Trophoblast cell (in vitro differentiated cells and primary cell): Measurements from ENCODE around the gene PTGFRN.

ENCODE experiments used
- DNase-seq, 2 donors: peaks; one replicate each; pipeline ENCODE4 v3.0.0-alpha.2; 2016
- H2AFZ ChIP-seq: 2 replicates; pipeline ENCODE4 v1.6.1; 2013; ENCODE audit warnings: low read length, moderate library complexity, mild to moderate bottlenecking; ENCODE audit not compliant: insufficient read depth, poor library complexity
- H2AK5ac ChIP-seq: 2 replicates; pipeline ENCODE4 v1.6.1; 2013; ENCODE audit warnings: mild to moderate bottlenecking, low read length
- H2BK120ac ChIP-seq: 2 replicates; pipeline ENCODE4 v1.6.1; 2013; ENCODE audit warnings: low read length, mild to moderate bottlenecking, moderate library complexity; ENCODE audit not compliant: insufficient read depth, poor library complexity
- H2BK12ac ChIP-seq: 2 replicates; pipeline ENCODE4 v1.6.1; 2013; ENCODE audit warnings: mild to moderate bottlenecking, low read length, moderate library complexity
- H2BK5ac ChIP-seq: 2 replicates; pipeline ENCODE4 v1.6.1; 2013; ENCODE audit warnings: low read length, low read depth, moderate library complexity, mild to moderate bottlenecking; ENCODE audit not compliant: poor library complexity
- H3K14ac ChIP-seq: 2 replicates; pipeline ENCODE4 v1.6.1; 2013; ENCODE audit warnings: mild to moderate bottlenecking, low read length
- H3K18ac ChIP-seq: 2 replicates; pipeline ENCODE4 v1.6.1; 2013; ENCODE audit warnings: mild to moderate bottlenecking, low read length
- H3K23ac ChIP-seq: 2 replicates; pipeline ENCODE4 v1.6.1; 2013; ENCODE audit warnings: low read length
- H3K27ac ChIP-seq: 2 replicates; pipeline ENCODE4 v1.5.1; 2013; ENCODE audit warnings: low read depth, mild to moderate bottlenecking, inconsistent platforms, low read length, moderate library complexity
- H3K27me3 ChIP-seq: 2 replicates; pipeline ENCODE4 v1.6.1; 2013; ENCODE audit warnings: inconsistent platforms, mild to moderate bottlenecking, low read length, moderate library complexity; ENCODE audit not compliant: insufficient read depth
- H3K36me3 ChIP-seq, 2 experiments: 1 replicate in 1 of 2; 2 replicates in 1 of 2; pipeline ENCODE4 v1.6.1; 2013; ENCODE audit warnings: low read length in 2 of 2, mild to moderate bottlenecking in 2 of 2, moderate library complexity in 1 of 2; ENCODE audit not compliant: insufficient read depth in 2 of 2, control insufficient read depth in 1 of 2
- H3K4ac ChIP-seq: 2 replicates; pipeline ENCODE4 v1.6.1; 2013; ENCODE audit warnings: low read depth, mild to moderate bottlenecking, low read length, moderate library complexity
- H3K4me1 ChIP-seq, 2 experiments: 1 replicate in 1 of 2; 2 replicates in 1 of 2; pipeline ENCODE4 v1.6.1; 2013; ENCODE audit warnings: low read length in 2 of 2, mild to moderate bottlenecking in 2 of 2, moderate library complexity in 1 of 2; ENCODE audit not compliant: insufficient read depth in 2 of 2, control insufficient read depth in 1 of 2
- H3K4me2 ChIP-seq: 2 replicates; pipeline ENCODE4 v1.6.1; 2013; ENCODE audit warnings: inconsistent platforms, mild to moderate bottlenecking, low read length, moderate library complexity
- H3K4me3 ChIP-seq: 2 replicates; pipeline ENCODE4 v1.5.1; 2013; ENCODE audit warnings: mild to moderate bottlenecking, low read depth, low read length, inconsistent platforms
- H3K79me1 ChIP-seq: one replicate; pipeline ENCODE4 v1.6.1; 2013; ENCODE audit warnings: low read length
- H3K79me2 ChIP-seq: 2 replicates; pipeline ENCODE4 v1.6.1; 2013; ENCODE audit warnings: low read length, mild to moderate bottlenecking; ENCODE audit not compliant: control insufficient read depth, insufficient read depth, poor library complexity
- H3K9ac ChIP-seq: 2 replicates; pipeline ENCODE4 v1.6.1; 2013; ENCODE audit warnings: mild to moderate bottlenecking, low read length
- H3K9me3 ChIP-seq: 2 replicates; pipeline ENCODE4 v1.6.1; 2013; ENCODE audit warnings: low read depth, mild to moderate bottlenecking, control low read depth, inconsistent platforms, low read length; ENCODE audit not compliant: insufficient read depth
- H4K12ac ChIP-seq: 2 replicates; pipeline ENCODE4 v1.6.1; 2013; ENCODE audit warnings: low read depth, mild to moderate bottlenecking, low read length, moderate library complexity
- H4K8ac ChIP-seq: 2 replicates; pipeline ENCODE4 v1.6.1; 2013; ENCODE audit warnings: low read depth, mild to moderate bottlenecking, low read length, moderate library complexity
- H4K91ac ChIP-seq: one replicate; pipeline ENCODE4 v1.6.1; 2013; ENCODE audit warnings: low read depth, mild to moderate bottlenecking, low read length, moderate library complexity
- WGBS: extraction: QIAGEN DNeasy Blood & Tissue Kit; methylation state at CpG from one replicate; pipeline ENCODE4 v1.1.7; 2013; ENCODE audit warnings: missing lambda C conversion rate; ENCODE audit not compliant: insufficient read length, insufficient coverage; ENCODE audit errors: extremely low coverage; 5-methylcytosine and 5-hydroxymethylcytosine counted together

Gene PTGFRN

GRCh38 chr1:116999596-116999995, 89.9 kb downstream of the PTGFRN start:
- H3K27ac ChIP-seq: no peak overlapping the region
- peaks cover 0 to 6% of the 10 kb centered on the region in 2 experiments for H3K4me1 ChIP-seq
- no CpG with 5 or more reads among the region's 3 CpGs for WGBS
- no peaks in the 10 kb centered on the region for H3K79me2 ChIP-seq
- peaks cover 1% of the 10 kb centered on the region for H3K9me3 ChIP-seq
- H2BK120ac ChIP-seq: no peak overlapping the region
- no peak overlapping the region for H2AK5ac ChIP-seq
- no peaks in the 10 kb centered on the region for H3K27me3 ChIP-seq
- no peak overlapping the region for H4K91ac ChIP-seq
- no peak overlapping the region for H3K4me2 ChIP-seq
- no peak overlapping the region for H3K23ac ChIP-seq
- no peaks in the 10 kb centered on the region for H3K79me1 ChIP-seq
- H4K12ac ChIP-seq: no peak overlapping the region
- H3K4ac ChIP-seq: no peak overlapping the region
- H3K36me3 ChIP-seq: peaks cover 0 to 2% of the 10 kb centered on the region in 2 experiments
- no peak overlapping the region for H2AFZ ChIP-seq
- H2BK12ac ChIP-seq: no peak overlapping the region
- DNase-seq: no peak
- H3K4me3 ChIP-seq: no peak overlapping the region
- H4K8ac ChIP-seq: no peak overlapping the region
- no peak overlapping the region for H3K14ac ChIP-seq
- no peak overlapping the region for H3K18ac ChIP-seq
- H2BK5ac ChIP-seq: no peak overlapping the region
- H3K9ac ChIP-seq: no peak overlapping the region

- H2BK12ac ChIP-seq: no peak overlapping the region
- H3K18ac ChIP-seq: no peak overlapping the region
- H3K14ac ChIP-seq: no peak overlapping the region
- no peak overlapping the region for H2BK120ac ChIP-seq
- WGBS: no CpG with 5 or more reads among the region's 2 CpGs
- H3K36me3 ChIP-seq: peaks cover 0 to 2% of the 10 kb centered on the region in 2 experiments
- H3K4me3 ChIP-seq: no peak overlapping the region
- H3K27me3 ChIP-seq: no peaks in the 10 kb centered on the region
- no peak overlapping the region for H3K4me2 ChIP-seq
- no peak overlapping the region for H3K4ac ChIP-seq
- H3K27ac ChIP-seq: no peak overlapping the region
- no peak for DNase-seq
- no peak overlapping the region for H4K91ac ChIP-seq
- H3K9me3 ChIP-seq: peaks cover 1% of the 10 kb centered on the region
- H3K9ac ChIP-seq: no peak overlapping the region
- no peaks in the 10 kb centered on the region for H3K79me1 ChIP-seq
- H2BK5ac ChIP-seq: no peak overlapping the region
- H2AFZ ChIP-seq: no peak overlapping the region
- H4K12ac ChIP-seq: no peak overlapping the region
- no peaks in the 10 kb centered on the region for H3K79me2 ChIP-seq
- H2AK5ac ChIP-seq: no peak overlapping the region
- H4K8ac ChIP-seq: no peak overlapping the region
- peaks cover 0 to 6% of the 10 kb centered on the region in 2 experiments for H3K4me1 ChIP-seq
- H3K23ac ChIP-seq: no peak overlapping the region
These were observed 90.4 kb downstream of the PTGFRN start for GRCh38 chr1:117000142-117000541.

- peaks cover 0 to under 1% of the 10 kb centered on the region in 2 experiments for H3K36me3 ChIP-seq
- no peak within 1 kb of the TSS for H3K23ac ChIP-seq
- H4K91ac ChIP-seq: no peak within 1 kb of the TSS
- H3K27ac ChIP-seq: no peak within 1 kb of the TSS
- no peak within 1 kb of the TSS for H3K14ac ChIP-seq
- H3K4me2 ChIP-seq: no peak within 1 kb of the TSS
- no peaks in the 10 kb centered on the region for H3K27me3 ChIP-seq
- no peak within 1 kb of the TSS for H3K18ac ChIP-seq
- no peak within 1 kb of the TSS for H4K12ac ChIP-seq
- H3K9ac ChIP-seq: no peak within 1 kb of the TSS
- no peak within 1 kb of the TSS for H3K4me3 ChIP-seq
- H3K79me2 ChIP-seq: no peaks in the 10 kb centered on the region
- no peak within 1 kb of the TSS for H2AFZ ChIP-seq
- no peak within 1 kb of the TSS for H2BK12ac ChIP-seq
- peaks cover 1% of the 10 kb centered on the region for H3K9me3 ChIP-seq
- H2BK5ac ChIP-seq: no peak within 1 kb of the TSS
- H4K8ac ChIP-seq: no peak within 1 kb of the TSS
- H2BK120ac ChIP-seq: no peak within 1 kb of the TSS
- H3K4ac ChIP-seq: no peak within 1 kb of the TSS
- WGBS: no CpG with 5 or more reads among the region's 3 CpGs
- DNase-seq: no peak
- no peaks in the 10 kb centered on the region for H3K79me1 ChIP-seq
- peaks cover 0 to 5% of the 10 kb centered on the region in 2 experiments for H3K4me1 ChIP-seq
- H2AK5ac ChIP-seq: no peak within 1 kb of the TSS
These were observed 91.7 kb downstream of the PTGFRN start, which contains the start of gene CD101 for GRCh38 chr1:117001254-117001927. TSS of gene CD101 (plus strand) at chr1:117001760. CDS start at chr1:117001818, 58 bp downstream.

GRCh38 chr1:117003223-117003875, 93.6 kb downstream of the PTGFRN start:
- WGBS: no CpG with 5 or more reads among the region's 2 CpGs
- no peak overlapping the region for H3K18ac ChIP-seq
- no peak overlapping the region for H3K9ac ChIP-seq
- H4K91ac ChIP-seq: no peak overlapping the region
- no peak overlapping the region for H2BK5ac ChIP-seq
- no peaks in the 10 kb centered on the region for H3K79me1 ChIP-seq
- no peak overlapping the region for H3K14ac ChIP-seq
- no peaks in the 10 kb centered on the region for H3K36me3 ChIP-seq
- H3K27ac ChIP-seq: no peak overlapping the region
- no peak overlapping the region for H3K4ac ChIP-seq
- H3K4me2 ChIP-seq: no peak overlapping the region
- no peak overlapping the region for H2BK120ac ChIP-seq
- H4K12ac ChIP-seq: no peak overlapping the region
- H2AK5ac ChIP-seq: no peak overlapping the region
- no peaks in the 10 kb centered on the region for H3K27me3 ChIP-seq
- no peak overlapping the region for H2BK12ac ChIP-seq
- H2AFZ ChIP-seq: no peak overlapping the region
- no peaks in the 10 kb centered on the region for H3K79me2 ChIP-seq
- DNase-seq: peak in 1 of 2 donors; percentile 23
- H3K23ac ChIP-seq: no peak overlapping the region
- no peak overlapping the region for H3K4me3 ChIP-seq
- H3K9me3 ChIP-seq: no peaks in the 10 kb centered on the region
- peaks cover 0 to 4% of the 10 kb centered on the region in 2 experiments for H3K4me1 ChIP-seq
- H4K8ac ChIP-seq: no peak overlapping the region
